GM19035 (cell line): ENCODE data around the gene COA5.
A peak's percentile ranks its signal among the peaks of the same experiment; 100 is the strongest.

Source experiments
- ATAC-seq: cut with Tn5 transposase; IDR thresholded peaks from one replicate; pipeline ENCODE4 v1.9.1; 2021; ENCODE audit not compliant: unreplicated experiment

Gene COA5

GRCh38 chr2:98573426-98573825 is 34.9 kb downstream of the COA5 start:
- ATAC-seq, result no peak

- ATAC-seq, result no peak
These were observed 35.6 kb downstream of the COA5 start for GRCh38 chr2:98572676-98573075.

GRCh38 chr2:98572211-98572610 is 36.1 kb downstream of the COA5 start:
- ATAC-seq, result no peak

GRCh38 chr2:98571796-98572195 is 36.5 kb downstream of the COA5 start:
- no peak for ATAC-seq

- no peak for ATAC-seq
These were observed 37.1 kb downstream of the COA5 start for GRCh38 chr2:98571121-98571701.

- no peak for ATAC-seq
These were observed 38.0 kb downstream of the COA5 start for GRCh38 chr2:98570356-98570755.

- no peak for ATAC-seq
These were observed 38.4 kb downstream of the COA5 start for GRCh38 chr2:98569915-98570314.

- ATAC-seq, result no peak
These were observed 39.0 kb downstream of the COA5 start for GRCh38 chr2:98569197-98569793.

GRCh38 chr2:98568161-98568956 is 40.0 kb downstream of the COA5 start:
- ATAC-seq, result no peak

- no peak for ATAC-seq
These were observed 42.4 kb downstream of the COA5 start for GRCh38 chr2:98565941-98566340.

GRCh38 chr2:98565286-98565860 is 42.9 kb downstream of the COA5 start:
- no peak for ATAC-seq

- no peak for ATAC-seq
These were observed 43.7 kb downstream of the COA5 start for GRCh38 chr2:98564541-98565132.

GRCh38 chr2:98563394-98563793 is 44.9 kb downstream of the COA5 start:
- no peak for ATAC-seq

GRCh38 chr2:98561902-98562695 is 46.2 kb downstream of the COA5 start:
- ATAC-seq, result no peak

- no peak for ATAC-seq
These were observed 47.3 kb downstream of the COA5 start for GRCh38 chr2:98561018-98561417.

GRCh38 chr2:98560256-98560771 is 48.0 kb downstream of the COA5 start:
- ATAC-seq, result no peak

GRCh38 chr2:98559581-98559980 is 48.7 kb downstream of the COA5 start:
- no peak for ATAC-seq

GRCh38 chr2:98558852-98559530 is 49.3 kb downstream of the COA5 start:
- no peak for ATAC-seq

- ATAC-seq, result peak; percentile 67
These were observed 51.8 kb downstream of the COA5 start for GRCh38 chr2:98556344-98557033.
